Esophagus squamous epithelium (tissue), 5 donors: Measurements from ENCODE around the gene ILF2. TPM values are rescaled to one million over a fixed set of nuclear protein-coding genes. Genes with fewer than 3 reads are reported as not detected.
A peak's percentile ranks its signal among the peaks of the same experiment; 100 is the strongest.

ENCODE experiments used
- DNase-seq: peaks from one replicate; lab custom pipeline; 2025; lab: John Stamatoyannopoulos, UW
- H3K27ac ChIP-seq, 4 donors: fragments of 200-600 bp; sonication (generic); one replicate each; pipeline ENCODE4 v1.5.1; 2016 to 2019; ENCODE audit warnings: mild to moderate bottlenecking in 1 of 4
- H3K27me3 ChIP-seq, 4 donors: fragments of 200-600 bp; sonication (generic); 1 replicate in 3 of 4; 2 replicates in 1 of 4; pipeline versions ENCODE4 v1.5.1 to v1.6.0; 2017 to 2021; ENCODE audit warnings: antibody characterized with exemption in 1 of 4
- H3K36me3 ChIP-seq, 3 donors: fragments of 200-600 bp; sonication (generic); one replicate each; pipeline ENCODE4 v1.5.1; 2016 to 2019
- H3K4me1 ChIP-seq, 3 donors: fragments of 200-600 bp; sonication (generic); one replicate each; pipeline ENCODE4 v1.5.1; 2017 to 2019
- H3K4me3 ChIP-seq, 4 donors: fragments of 200-600 bp; sonication (generic); 1 replicate in 3 of 4; 2 replicates in 1 of 4; pipeline ENCODE4 v1.5.1; 2016 to 2019; ENCODE audit warnings: mild to moderate bottlenecking in 2 of 4, moderate library complexity in 1 of 4
- H3K9me3 ChIP-seq, 3 donors: fragments of 200-600 bp; sonication (generic); one replicate each; pipeline ENCODE4 v1.5.1; 2016 to 2019
- CTCF ChIP-seq, 6 experiments: fragments of 450-650 bp in 4 of 6; fragments of 200-600 bp in 2 of 6; sonication (generic) in 2 of 6; IDR thresholded peaks; one replicate each; pipeline ENCODE4 v1.5.1; 2016 to 2019; ENCODE audit warnings: antibody characterized with exemption in 6 of 6, mild to moderate bottlenecking in 4 of 6, moderate library complexity in 4 of 6
- POLR2A ChIP-seq, 4 donors: fragments of 450-650 bp; IDR thresholded peaks; one replicate each; pipeline ENCODE4 v1.6.1; 2017; ENCODE audit warnings: antibody characterized with exemption in 4 of 4, mild to moderate bottlenecking in 4 of 4, moderate library complexity in 3 of 4
- WGBS, 2 donors: methylation state at CpG; one replicate each; pipeline ENCODE4 v1.1.5; 2018; 5-methylcytosine and 5-hydroxymethylcytosine counted together
- intact Hi-C: fragments of 100-400 bp; cut with DNase I; formaldehyde crosslinking; loops from one replicate; pipeline ENCODE4 v1.15.0; 2022
- total RNA-seq, 4 donors: library from RNA; depleted of rRNA; stranded (reverse); fragments of >200 nt; gene quantifications; one replicate each; pipeline ENCODE4 v1.1.0, GENCODE V29; 2016
- donor health status: DM: yes; HTN: yes; CAD: no.

The ILF2 gene
- total RNA-seq, 4 donors from 2014 or later: 78.0 to 166 (median 130) TPM

GRCh38 chr1:153699768-153700167 is 29.0 kb upstream of the ILF2 start:
- H3K27ac ChIP-seq: peak overlapping the region in 3 of 4 donors; percentile 81 to 87 (median 86)
- TF ChIP-seq CTCF (IDR thresholded peaks at IDR 0.05) (no peak), POLR2A (IDR thresholded peaks at IDR 0.05) (no peak)

GRCh38 chr1:153698923-153699714 is 28.3 kb upstream of the ILF2 start:
- 81 to 85% methylated on average over 6 of the region's 6 CpGs for WGBS, 2 donors

More at GRCh38 chr1:153699768-153700167, 29.0 kb upstream of the ILF2 start:
- H3K36me3 ChIP-seq: no peaks in the 10 kb centered on the region
- no peaks in the 10 kb centered on the region for H3K9me3 ChIP-seq
- DNase-seq: no peak
- intact Hi-C loops: no loop called here
- H3K27me3 ChIP-seq: no peaks in the 10 kb centered on the region
- 81% methylated on average over 6 of the region's 6 CpGs for WGBS, 2 donors
- no peak overlapping the region for H3K4me3 ChIP-seq
- H3K4me1 ChIP-seq: peaks cover 8 to 26% (median 26%) of the 10 kb centered on the region in 3 donors

GRCh38 chr1:153698020-153698922 is 27.5 kb upstream of the ILF2 start:
- H3K9me3 ChIP-seq: no peaks in the 10 kb centered on the region
- H3K27ac ChIP-seq: peak overlapping the region; percentile 63 to 94 (median 84)
- H3K27me3 ChIP-seq: no peaks in the 10 kb centered on the region
- no peaks in the 10 kb centered on the region for H3K36me3 ChIP-seq
- WGBS, 2 donors: 40 to 50% methylated on average over 23 to 27 of the region's 29 CpGs
- H3K4me3 ChIP-seq: peak overlapping the region in 2 of 4 donors; percentile 18 to 36
- TF ChIP-seq POLR2A (IDR thresholded peaks at IDR 0.05) (no peak), CTCF (IDR thresholded peaks at IDR 0.05) (no peak)
- intact Hi-C loops: no loop called here
- DNase-seq: no peak
- peaks cover 8 to 26% (median 26%) of the 10 kb centered on the region in 3 donors for H3K4me1 ChIP-seq

More at GRCh38 chr1:153698923-153699714, 28.3 kb upstream of the ILF2 start:
- TF ChIP-seq CTCF (IDR thresholded peaks at IDR 0.05): no peak
- DNase-seq: no peak
- H3K9me3 ChIP-seq: no peaks in the 10 kb centered on the region
- intact Hi-C loops: no loop called here
- peak overlapping the region in 3 of 4 donors; percentile 81 to 87 (median 86) for H3K27ac ChIP-seq
- H3K4me1 ChIP-seq: peaks cover 8 to 26% (median 26%) of the 10 kb centered on the region in 3 donors
- no peak overlapping the region for H3K4me3 ChIP-seq
- H3K36me3 ChIP-seq: no peaks in the 10 kb centered on the region
- no peaks in the 10 kb centered on the region for H3K27me3 ChIP-seq

GRCh38 chr1:153697191-153698019 is 26.6 kb upstream of the ILF2 start:
- Histone ChIP-seq H3K36me3 (no peaks in the 10 kb centered on the region), H3K9me3 (no peaks in the 10 kb centered on the region), H3K4me1 (peaks cover 8 to 26% (median 26%) of the 10 kb centered on the region in 3 donors), H3K27ac (peak overlapping the region; percentile 63 to 94 (median 84)), H3K4me3 (peak overlapping the region in 2 of 4 donors; percentile 18 to 36), H3K27me3 (no peaks in the 10 kb centered on the region)
- intact Hi-C loops: no loop called here
- WGBS, 2 donors: 57 to 67% methylated on average over 3 to 7 of the region's 12 CpGs
- TF ChIP-seq POLR2A (IDR thresholded peaks at IDR 0.05) (no peak), CTCF (IDR thresholded peaks at IDR 0.05) (no peak)
- no peak for DNase-seq
